WTC11 (cell line): ENCODE measurements around the gene ZNF423.

Experiments used
- ARID4B ChIP-seq: sonication (generic); formaldehyde crosslinking; IDR thresholded peaks from 2 replicates; pipeline ENCODE4 v1.8.0; 2023; ENCODE audit warnings: missing genetic modification reagents, mild to moderate bottlenecking, borderline replicate concordance
- CREM ChIP-seq: sonication (generic); formaldehyde crosslinking; IDR thresholded peaks from 2 replicates; pipeline ENCODE4 v1.8.1; 2022; ENCODE audit warnings: mild to moderate bottlenecking, missing genetic modification reagents, moderate library complexity
- ELF4 ChIP-seq: sonication (generic); formaldehyde crosslinking; IDR thresholded peaks from 2 replicates; pipeline ENCODE4 v1.8.1; 2022; ENCODE audit warnings: low read depth, mild to moderate bottlenecking, moderate library complexity, missing genetic modification reagents
- ESRRA ChIP-seq: sonication (generic); formaldehyde crosslinking; IDR thresholded peaks from 2 replicates; pipeline ENCODE4 v1.8.1; 2022; ENCODE audit warnings: mild to moderate bottlenecking, missing genetic modification reagents, borderline replicate concordance
- IRF2 ChIP-seq: sonication (generic); formaldehyde crosslinking; IDR thresholded peaks from 2 replicates; pipeline ENCODE4 v1.8.0; 2022; ENCODE audit warnings: low read depth, missing genetic modification reagents, borderline replicate concordance
- KAT7 ChIP-seq: sonication (generic); formaldehyde crosslinking; IDR thresholded peaks from 2 replicates; pipeline ENCODE4 v1.8.1; 2023; ENCODE audit warnings: missing genetic modification reagents, mild to moderate bottlenecking, borderline replicate concordance
- NFE2L1 ChIP-seq: sonication (generic); formaldehyde crosslinking; IDR thresholded peaks from 2 replicates; pipeline ENCODE4 v1.8.1; 2023; ENCODE audit warnings: missing genetic modification reagents
- NR3C1 ChIP-seq: sonication (generic); formaldehyde crosslinking; conservative IDR thresholded peaks from 2 replicates; pipeline ENCODE4 v1.8.1; 2023; ENCODE audit warnings: low read depth, mild to moderate bottlenecking, missing genetic modification reagents
- RELA ChIP-seq: sonication (generic); formaldehyde crosslinking; IDR thresholded peaks from 2 replicates; pipeline ENCODE4 v1.8.1; 2022; ENCODE audit warnings: missing genetic modification reagents, mild to moderate bottlenecking, borderline replicate concordance
- SMAD3 ChIP-seq: sonication (generic); formaldehyde crosslinking; IDR thresholded peaks from 2 replicates; pipeline ENCODE4 v1.8.0; 2022; ENCODE audit warnings: missing genetic modification reagents, mild to moderate bottlenecking, borderline replicate concordance
- STAT6 ChIP-seq: sonication (generic); formaldehyde crosslinking; conservative IDR thresholded peaks from 2 replicates; pipeline ENCODE4 v1.8.1; 2023; ENCODE audit warnings: mild to moderate bottlenecking, low read depth, missing genetic modification reagents, moderate library complexity
- ZBTB21 ChIP-seq: sonication (generic); formaldehyde crosslinking; IDR thresholded peaks from 2 replicates; pipeline ENCODE4 v1.8.1; 2023; ENCODE audit warnings: mild to moderate bottlenecking, missing genetic modification reagents, borderline replicate concordance
- TF ChIP-seq, protein P1 (sequence below): fragments of 200-600 bp; IDR thresholded peaks from 2 replicates; pipeline ENCODE4 v1.8.0; 2022; ENCODE audit warnings: antibody characterized with exemption

- TF ChIP-seq ARID4B (CRISPR knock-in tag) (no peak), STAT6 (CRISPR knock-in tag) (no peak), ELF4 (no peak), SMAD3 (CRISPR knock-in tag) (no peak), KAT7 (no peak), RELA (no peak), CREM (no peak), ESRRA (CRISPR knock-in tag) (no peak), NR3C1 (no peak), ZBTB21 (CRISPR knock-in tag) (no peak), NFE2L1 (CRISPR knock-in tag) (no peak), IRF2 (CRISPR knock-in tag) (no peak)
- TF ChIP-seq, protein P1, sequence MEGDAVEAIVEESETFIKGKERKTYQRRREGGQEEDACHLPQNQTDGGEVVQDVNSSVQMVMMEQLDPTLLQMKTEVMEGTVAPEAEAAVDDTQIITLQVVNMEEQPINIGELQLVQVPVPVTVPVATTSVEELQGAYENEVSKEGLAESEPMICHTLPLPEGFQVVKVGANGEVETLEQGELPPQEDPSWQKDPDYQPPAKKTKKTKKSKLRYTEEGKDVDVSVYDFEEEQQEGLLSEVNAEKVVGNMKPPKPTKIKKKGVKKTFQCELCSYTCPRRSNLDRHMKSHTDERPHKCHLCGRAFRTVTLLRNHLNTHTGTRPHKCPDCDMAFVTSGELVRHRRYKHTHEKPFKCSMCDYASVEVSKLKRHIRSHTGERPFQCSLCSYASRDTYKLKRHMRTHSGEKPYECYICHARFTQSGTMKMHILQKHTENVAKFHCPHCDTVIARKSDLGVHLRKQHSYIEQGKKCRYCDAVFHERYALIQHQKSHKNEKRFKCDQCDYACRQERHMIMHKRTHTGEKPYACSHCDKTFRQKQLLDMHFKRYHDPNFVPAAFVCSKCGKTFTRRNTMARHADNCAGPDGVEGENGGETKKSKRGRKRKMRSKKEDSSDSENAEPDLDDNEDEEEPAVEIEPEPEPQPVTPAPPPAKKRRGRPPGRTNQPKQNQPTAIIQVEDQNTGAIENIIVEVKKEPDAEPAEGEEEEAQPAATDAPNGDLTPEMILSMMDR: no peak
Measured at GRCh38 chr16:49548325-49548970, 307.5 kb downstream of the ZNF423 start.
